Lower lobe of right lung (tissue), 2 donors: Measurements from ENCODE around the gene IMPDH2. TPM values are rescaled to one million over a fixed set of nuclear protein-coding genes. Genes with fewer than 3 reads are reported as not detected.

Source experiments
- ATAC-seq, 2 donors: fragments of 200-7000 bp; cut with Tn5 transposase; one replicate each; pipeline ENCODE4 v1.9.1; 2020 to 2022; ENCODE audit warnings: mild to moderate bottlenecking in 2 of 2, moderate library complexity in 2 of 2
- DNase-seq: peaks from one replicate; pipeline ENCODE4 v3.0.0-alpha.2; 2020
- H3K27ac ChIP-seq: fragments of 200-600 bp; one replicate; pipeline ENCODE4 v1.8.0; 2022
- H3K27me3 ChIP-seq: fragments of 200-600 bp; one replicate; pipeline ENCODE4 v1.8.0; 2022; ENCODE audit warnings: low read depth
- H3K36me3 ChIP-seq: fragments of 200-600 bp; one replicate; pipeline ENCODE4 v1.8.0; 2022; ENCODE audit warnings: mild to moderate bottlenecking
- H3K4me1 ChIP-seq: fragments of 200-600 bp; one replicate; pipeline ENCODE4 v1.8.0; 2022
- H3K4me3 ChIP-seq: fragments of 200-600 bp; one replicate; pipeline ENCODE4 v1.8.0; 2022; ENCODE audit warnings: mild to moderate bottlenecking
- H3K9me3 ChIP-seq: fragments of 200-600 bp; one replicate; pipeline ENCODE4 v1.8.0; 2022
- CTCF ChIP-seq: fragments of 200-600 bp; IDR thresholded peaks from one replicate; pipeline ENCODE4 v1.8.0; 2022; ENCODE audit warnings: antibody characterized with exemption, mild to moderate bottlenecking
- intact Hi-C: fragments of 100-400 bp; cut with DNase I; formaldehyde crosslinking; loops from one replicate; pipeline ENCODE4 v1.11.0; 2022
- long read RNA-seq: library from polyadenylated mRNA; unstranded; transcript quantifications from one replicate; pipeline ENCODE4 v2.0.0, GENCODE V29; 2021
- total RNA-seq: library from RNA; stranded (reverse); fragmentation: NEBNext Ultra II Directional; extraction: Animal tissue kit (Norgen Biotek cat#: 25700); gene quantifications from one replicate; pipeline ENCODE4 v1.2.1, GENCODE V29; 2021
- donor health status: DM: no; HTN: yes; CAD: no; lungs with severe emphysema.

The IMPDH2 gene
- total RNA-seq, result 112 TPM
- long read RNA-seq, transcript IMPDH2-201 (14 exons, 1,643 nt), result major isoform, 89 of 161 reads
- long read RNA-seq, partial matches to known transcripts, result 20 of 161 reads
- long read RNA-seq, other reads (novel, unspliced or antisense), result 52 of 161 reads

DNA sequence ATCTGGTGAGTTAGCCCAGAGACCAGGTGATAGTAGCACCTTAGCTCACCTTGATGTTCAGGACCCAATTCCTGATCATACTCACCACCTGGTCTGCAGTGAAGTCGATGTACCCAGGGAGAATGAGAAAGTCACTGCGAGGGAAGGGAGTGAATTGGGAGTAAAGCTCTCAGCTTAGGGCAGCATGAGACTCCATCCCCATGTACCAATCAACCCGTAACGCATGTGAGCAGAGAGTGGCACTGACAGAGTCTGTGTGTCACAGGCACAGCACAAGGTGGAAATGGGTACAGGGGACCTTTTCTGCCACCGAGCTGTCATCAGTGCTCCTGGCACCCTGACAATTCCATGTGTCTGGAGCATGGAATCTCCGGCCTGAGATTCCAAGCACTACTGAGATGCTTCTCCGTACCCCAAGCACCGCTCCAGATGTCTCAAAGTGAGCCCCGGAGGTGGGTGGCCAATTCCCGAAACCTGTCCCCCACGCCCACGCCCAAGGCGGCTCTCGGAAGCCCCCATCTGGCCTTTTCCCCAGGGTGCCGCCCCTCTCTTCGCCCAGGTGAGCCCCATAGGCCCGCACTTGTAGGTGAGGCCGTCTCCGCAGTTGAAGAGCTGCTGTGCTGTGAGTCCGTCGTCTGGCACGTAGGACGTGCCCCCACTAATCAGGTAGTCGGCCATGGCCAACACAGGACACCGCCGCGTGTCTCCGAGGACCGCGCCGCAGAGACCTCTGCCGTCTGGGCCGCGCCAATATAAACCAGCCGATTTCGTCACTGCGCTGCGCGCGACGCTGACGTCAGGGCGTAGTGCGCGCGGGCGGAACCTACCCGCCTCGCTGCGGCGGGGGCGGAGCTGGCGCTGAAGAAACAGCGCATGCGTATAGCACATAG is at the start of gene IMPDH2:
TSS of gene IMPDH2 (minus strand) at position 726 of the 890 bp plus-strand sequence. CDS start at position 678, 48 bp downstream.
- peak; percentile 95 for DNase-seq
- peak within 1 kb of the TSS; percentile 91 for H3K27ac ChIP-seq
- peak within 1 kb of the TSS; percentile 72 for H3K4me3 ChIP-seq
- H3K27me3 ChIP-seq, result no peaks in the 10 kb centered on the region
- ATAC-seq, result peak; percentile 96 to 98
- H3K36me3 ChIP-seq, result peaks cover 73% of the 10 kb centered on the region
- H3K4me1 ChIP-seq, result peaks cover 19% of the 10 kb centered on the region
- H3K9me3 ChIP-seq, result no peaks in the 10 kb centered on the region
- intact Hi-C loops, result no loop called here
- TF ChIP-seq CTCF, result peak; percentile 18

DNA sequence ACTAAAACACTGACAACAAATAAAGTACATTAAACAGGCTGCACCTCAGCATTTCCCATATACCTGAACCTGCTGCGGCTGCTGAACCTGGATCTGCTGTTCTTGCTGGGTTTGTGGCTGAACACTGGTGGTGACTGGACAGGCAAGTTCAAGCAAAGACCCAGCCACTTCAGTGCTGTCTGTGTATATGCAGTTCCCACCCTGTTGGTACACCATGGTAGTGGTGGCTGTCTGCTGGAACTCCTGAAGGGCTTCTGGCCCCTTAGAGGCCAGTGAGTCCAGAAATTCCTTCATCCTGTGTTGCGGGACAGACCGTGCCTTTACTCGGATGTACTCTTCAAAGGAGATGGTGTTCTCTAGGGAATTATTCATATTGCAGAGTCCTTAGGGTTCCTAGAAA is 47.4 kb upstream of the IMPDH2 start:
- intact Hi-C loops, result no loop called here
- ATAC-seq, result no peak
- no peaks in the 10 kb centered on the region for H3K4me1 ChIP-seq
- H3K9me3 ChIP-seq, result no peaks in the 10 kb centered on the region
- TF ChIP-seq CTCF, result no peak
- no peak overlapping the region for H3K4me3 ChIP-seq
- peaks cover 81% of the 10 kb centered on the region for H3K36me3 ChIP-seq
- DNase-seq, result no peak
- H3K27ac ChIP-seq, result no peak overlapping the region
- H3K27me3 ChIP-seq, result no peaks in the 10 kb centered on the region

DNA sequence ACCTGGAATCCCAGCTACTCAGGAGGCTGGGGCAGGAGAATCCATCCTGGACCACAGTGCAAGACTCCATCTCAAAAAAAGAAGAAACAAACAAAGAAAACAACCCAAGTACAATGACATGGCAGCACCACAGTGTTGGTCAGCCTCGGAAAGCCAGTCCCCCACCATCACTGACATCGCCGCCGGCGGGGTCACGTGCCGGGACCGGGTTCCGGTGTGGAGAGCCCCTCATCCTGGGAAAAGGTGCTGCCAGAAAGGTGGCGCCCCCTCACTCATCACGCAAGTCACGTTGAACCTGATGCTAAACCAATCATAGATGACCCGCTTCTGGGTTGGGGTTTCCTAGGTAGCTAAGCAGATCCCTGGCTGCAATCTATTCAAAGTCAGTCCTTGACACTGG is 46.9 kb upstream of the IMPDH2 start:
- Histone ChIP-seq H3K27me3 (no peaks in the 10 kb centered on the region), H3K36me3 (peaks cover 86% of the 10 kb centered on the region), H3K27ac (no peak overlapping the region), H3K4me3 (no peak overlapping the region), H3K9me3 (no peaks in the 10 kb centered on the region), H3K4me1 (no peaks in the 10 kb centered on the region)
- ATAC-seq (no peak), DNase-seq (no peak)
- intact Hi-C loops, result no loop called here
- no peak for TF ChIP-seq CTCF

DNA sequence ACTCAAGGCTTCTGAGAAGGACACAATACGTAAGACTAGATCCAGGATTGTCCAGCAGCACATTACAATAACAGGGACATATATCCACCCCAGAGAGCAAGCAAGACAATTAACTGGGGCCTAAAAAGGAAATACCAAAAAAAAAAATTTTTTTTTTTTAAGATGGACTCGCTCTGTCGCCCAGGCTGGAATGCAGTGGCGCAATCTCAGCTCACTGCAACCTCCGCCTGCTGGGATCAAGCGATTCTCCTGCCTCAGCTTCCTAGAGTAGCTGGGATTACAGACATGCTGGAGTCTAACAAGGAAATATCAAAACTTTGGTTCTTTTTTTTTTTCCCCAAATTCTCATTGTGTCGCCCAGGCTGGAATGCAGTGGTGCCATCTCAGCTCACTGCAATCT is 28.8 kb upstream of the IMPDH2 start:
- no peak for TF ChIP-seq CTCF
- ATAC-seq, result no peak
- intact Hi-C loops, result no loop called here

DNA sequence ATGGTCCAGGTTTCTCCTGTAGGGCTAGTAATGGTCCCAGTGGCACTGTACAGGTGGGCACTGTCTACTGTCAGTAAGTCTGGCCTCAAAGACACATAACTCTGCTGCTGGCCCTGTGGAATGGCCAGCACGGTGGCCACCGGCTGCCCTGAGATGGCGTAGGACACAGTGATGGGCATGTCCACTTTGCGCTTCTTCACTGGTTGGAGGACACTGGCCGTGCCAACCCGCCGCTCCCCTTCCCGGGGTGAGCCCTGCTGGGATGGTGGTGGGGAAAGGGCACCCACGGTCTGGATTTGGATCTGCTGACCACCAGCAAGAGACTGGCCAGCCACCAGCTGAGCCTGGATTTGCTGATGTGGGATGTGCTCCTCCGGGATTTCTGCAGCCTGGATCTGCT is 28.1 kb upstream of the IMPDH2 start:
- no peak overlapping the region for H3K4me3 ChIP-seq
- DNase-seq, result no peak
- no peaks in the 10 kb centered on the region for H3K9me3 ChIP-seq
- H3K27me3 ChIP-seq, result no peaks in the 10 kb centered on the region
- ATAC-seq, result peak in 1 of 2 donors; percentile 23
- H3K36me3 ChIP-seq, result peaks cover 95% of the 10 kb centered on the region
- no peaks in the 10 kb centered on the region for H3K4me1 ChIP-seq
- H3K27ac ChIP-seq, result no peak overlapping the region
- no peak for TF ChIP-seq CTCF
- intact Hi-C loops, result no loop called here

More for the DNA sequence above, 28.8 kb upstream of the IMPDH2 start:
- Histone ChIP-seq H3K27ac (no peak overlapping the region), H3K36me3 (peaks cover 93% of the 10 kb centered on the region), H3K27me3 (no peaks in the 10 kb centered on the region), H3K4me3 (no peak overlapping the region), H3K4me1 (no peaks in the 10 kb centered on the region), H3K9me3 (no peaks in the 10 kb centered on the region)
- DNase-seq, result no peak
